HEK293T (cell line): ENCODE data around the gene PXDN.

Source experiments
- HDGF ChIP-seq: fragments of 450-650 bp; IDR thresholded peaks from 2 replicates; pipeline ENCODE4 v1.6.1; 2017; ENCODE audit warnings: antibody characterized with exemption, borderline replicate concordance
- SP1 ChIP-seq: fragments of 450-650 bp; IDR thresholded peaks from 2 replicates; pipeline ENCODE4 v1.6.1; 2017

DNA sequence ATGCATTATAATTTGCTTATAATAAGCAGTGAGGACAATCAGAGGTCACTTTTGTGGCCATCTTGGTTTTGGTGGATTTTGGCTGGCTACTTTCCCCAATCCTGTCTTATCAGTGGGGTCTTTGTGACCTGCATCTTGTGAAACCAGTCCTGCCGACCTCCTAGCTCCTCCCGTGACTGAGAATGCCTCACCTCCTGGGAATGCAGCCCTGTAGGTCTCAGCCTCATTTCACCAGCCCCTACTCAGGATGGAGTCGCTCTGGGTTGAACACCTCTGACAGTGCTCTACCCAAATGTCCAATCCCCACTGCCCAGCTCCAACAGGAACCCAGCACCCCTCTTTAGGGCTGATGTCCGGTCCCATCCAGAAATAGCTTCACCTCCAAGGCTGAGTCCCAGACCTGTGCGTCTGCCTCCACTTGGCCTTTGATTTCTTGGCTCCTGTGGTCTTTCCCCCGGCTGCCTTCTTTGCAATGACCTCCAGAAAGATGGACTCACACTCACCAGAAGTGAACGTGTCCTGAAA lies 31.3 kb upstream of the PXDN start:
- no peak for TF ChIP-seq SP1
- TF ChIP-seq HDGF: no peak
